Activated naive CD4-positive, alpha-beta T cell treated with Interleukin-2 at 50 U/mL for 16 hours (primary cell): ENCODE measurements around the gene CRISPLD2.
A peak's percentile ranks its signal among the peaks of the same experiment; 100 is the strongest.

Source experiments
- DNase-seq: peaks from one replicate; pipeline ENCODE4 v3.0.0-alpha.2; 2020

CRISPLD2 gene

DNA sequence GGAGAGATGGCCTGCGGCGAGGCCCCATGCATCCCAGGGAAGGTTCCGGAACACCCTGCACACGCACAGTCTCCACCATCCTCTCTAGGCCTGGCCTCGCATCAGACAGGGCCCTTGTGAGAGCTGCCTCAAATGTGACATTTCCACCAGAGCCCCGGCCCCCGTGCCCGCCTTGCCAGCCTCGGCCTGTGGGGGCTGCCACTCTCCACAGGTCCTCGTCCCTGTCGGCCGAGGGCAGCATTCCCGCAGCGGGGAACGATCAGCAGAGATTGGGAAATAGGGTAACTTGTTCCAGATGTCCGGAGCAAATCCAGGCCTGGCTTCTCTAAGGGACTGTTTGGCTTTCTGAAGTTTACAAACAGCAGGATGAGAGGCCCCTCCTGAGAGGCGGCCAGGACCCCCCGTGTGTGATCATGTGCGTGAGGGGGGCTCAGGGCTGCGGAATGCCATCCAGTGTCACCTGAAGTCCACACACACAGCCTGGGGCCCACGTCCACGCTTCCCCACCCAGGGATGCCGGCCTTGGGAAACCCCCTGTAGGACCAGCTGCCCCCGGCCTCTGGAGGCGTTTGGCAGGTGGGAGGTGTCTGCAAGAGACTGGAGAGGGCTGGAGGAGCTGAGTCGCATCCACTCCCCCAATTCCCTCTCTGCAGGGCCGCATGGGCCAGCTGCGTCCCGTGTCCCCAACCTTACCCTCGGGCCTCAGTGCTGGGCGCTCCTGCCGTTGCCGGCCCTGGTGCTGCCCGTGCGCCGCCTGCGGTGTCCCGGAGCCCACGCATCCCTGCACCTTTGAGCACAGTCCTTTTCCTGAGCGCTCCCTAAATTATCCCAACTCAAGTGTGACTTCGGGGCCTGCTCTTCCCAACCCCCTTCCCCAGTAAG lies 121.1 kb downstream of the CRISPLD2 start:
- DNase-seq = no peak

DNA sequence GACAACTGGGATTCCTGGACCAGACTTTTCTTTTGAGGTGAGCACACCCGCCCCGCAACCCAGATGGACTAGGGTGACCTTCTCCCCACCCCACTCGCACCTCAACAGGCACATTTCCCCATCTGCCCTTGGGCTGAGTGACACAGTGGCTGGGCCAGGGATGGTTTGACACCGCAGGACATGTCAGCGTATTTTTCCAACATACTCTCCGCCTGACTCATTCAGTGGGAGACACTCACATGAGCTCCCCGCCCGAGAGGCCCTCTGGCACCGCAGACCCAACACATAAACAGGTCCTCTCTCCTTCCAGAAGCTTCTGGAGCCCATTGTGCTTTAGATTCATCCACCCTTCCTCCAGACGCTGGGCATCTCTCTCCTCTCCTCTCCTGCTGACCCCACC lies 122.1 kb downstream of the CRISPLD2 start:
- DNase-seq = no peak

DNA sequence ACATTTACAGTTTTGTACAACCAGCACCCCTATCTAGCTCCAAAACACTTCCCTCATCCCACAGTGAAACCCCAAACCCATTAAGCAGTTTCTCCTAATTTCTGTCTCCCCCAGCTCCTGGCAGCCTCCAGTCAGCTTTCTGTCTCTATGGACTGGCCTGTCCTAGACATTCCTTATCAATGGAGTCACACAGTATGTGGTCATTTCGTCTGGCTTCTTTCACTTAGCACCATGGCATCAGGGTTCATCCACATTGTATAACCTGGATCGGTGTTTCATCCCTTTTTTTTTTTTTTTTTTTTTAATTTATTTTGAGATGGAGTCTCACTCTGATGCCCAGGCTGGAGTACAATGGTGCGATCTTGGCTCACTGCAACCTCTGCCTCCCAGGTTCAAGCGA lies 123.0 kb downstream of the CRISPLD2 start:
- no peak for DNase-seq

DNA sequence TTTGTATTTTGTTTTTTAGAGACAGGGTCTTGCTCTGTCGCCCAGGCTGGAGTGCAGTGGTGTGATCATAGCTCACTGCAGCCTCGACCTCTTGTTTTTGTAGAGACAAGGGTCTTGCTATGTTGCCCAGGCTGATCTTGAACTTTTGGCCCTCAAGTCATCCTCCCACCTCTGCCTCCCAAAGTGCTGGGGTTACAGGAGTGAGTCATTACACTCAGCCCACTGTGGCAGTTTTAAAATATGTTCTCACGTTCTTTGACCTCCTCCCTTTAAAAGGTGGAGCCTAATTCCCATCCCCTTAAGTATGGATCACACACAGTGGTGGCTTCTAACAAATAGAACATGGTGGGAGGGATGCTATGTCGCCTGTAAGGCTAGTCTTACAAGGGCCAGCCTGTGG lies 123.8 kb downstream of the CRISPLD2 start:
- no peak for DNase-seq

DNA sequence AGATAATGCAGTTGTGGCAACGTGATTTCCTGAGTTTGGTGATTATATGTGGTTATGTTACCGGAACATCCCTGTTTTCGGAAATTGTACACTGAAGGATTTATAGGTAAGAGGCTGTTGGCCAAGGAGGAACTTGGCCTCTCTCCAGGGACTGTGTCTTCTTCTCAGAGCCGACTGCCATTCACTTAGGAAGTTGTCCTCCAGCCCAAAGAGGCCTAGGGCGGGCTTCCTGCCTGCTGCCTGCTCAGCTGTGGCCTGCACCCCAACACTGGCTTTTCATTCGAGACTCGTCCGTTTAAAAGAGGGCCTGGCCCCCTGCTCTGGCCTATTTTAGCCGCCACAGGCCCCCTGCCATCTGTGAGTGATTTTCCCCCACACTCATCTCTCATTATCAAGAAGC lies 127.2 kb downstream of the CRISPLD2 start:
- DNase-seq = no peak

DNA sequence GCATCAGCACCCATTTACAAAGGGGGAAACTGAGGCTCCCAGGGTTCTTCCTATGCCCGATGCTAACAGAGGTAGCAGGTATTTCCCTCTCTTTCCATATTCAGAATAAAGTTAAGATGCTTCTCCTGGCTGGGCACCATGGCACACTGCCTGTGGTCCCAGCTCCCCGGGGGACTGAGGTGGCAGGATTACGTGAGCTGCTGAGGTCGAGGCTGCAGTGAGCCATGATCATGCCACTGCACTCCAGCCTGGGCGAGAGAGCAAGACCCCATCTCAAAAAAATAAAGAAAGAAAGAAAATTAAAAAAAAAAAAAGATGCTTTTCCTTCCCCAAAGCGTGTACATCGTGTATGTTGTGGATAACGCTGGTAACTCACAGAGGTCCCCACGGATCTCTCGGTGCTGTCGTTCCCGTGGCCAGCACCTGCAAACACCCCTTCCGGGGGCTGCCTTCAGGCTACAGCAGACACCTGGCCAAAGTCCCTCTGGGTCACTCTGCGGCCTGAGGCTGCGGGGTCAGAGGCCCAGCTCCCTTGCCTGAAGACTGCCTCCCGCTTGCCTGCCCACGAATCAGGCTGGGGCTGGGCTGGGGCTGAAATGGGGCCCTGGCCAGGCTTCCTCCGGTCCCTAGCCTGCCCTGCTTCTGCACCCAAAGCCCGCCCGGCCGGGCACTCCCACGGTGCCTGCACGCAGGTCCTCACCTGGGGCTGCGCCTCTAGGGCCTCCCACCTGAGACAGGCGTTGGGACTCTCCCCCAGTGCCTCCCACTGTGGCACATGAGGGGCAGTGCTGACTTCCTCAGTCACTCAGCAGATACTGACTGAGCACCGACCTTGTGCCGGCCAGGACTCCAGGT lies 128.4 kb downstream of the CRISPLD2 start:
- no peak for DNase-seq

DNA sequence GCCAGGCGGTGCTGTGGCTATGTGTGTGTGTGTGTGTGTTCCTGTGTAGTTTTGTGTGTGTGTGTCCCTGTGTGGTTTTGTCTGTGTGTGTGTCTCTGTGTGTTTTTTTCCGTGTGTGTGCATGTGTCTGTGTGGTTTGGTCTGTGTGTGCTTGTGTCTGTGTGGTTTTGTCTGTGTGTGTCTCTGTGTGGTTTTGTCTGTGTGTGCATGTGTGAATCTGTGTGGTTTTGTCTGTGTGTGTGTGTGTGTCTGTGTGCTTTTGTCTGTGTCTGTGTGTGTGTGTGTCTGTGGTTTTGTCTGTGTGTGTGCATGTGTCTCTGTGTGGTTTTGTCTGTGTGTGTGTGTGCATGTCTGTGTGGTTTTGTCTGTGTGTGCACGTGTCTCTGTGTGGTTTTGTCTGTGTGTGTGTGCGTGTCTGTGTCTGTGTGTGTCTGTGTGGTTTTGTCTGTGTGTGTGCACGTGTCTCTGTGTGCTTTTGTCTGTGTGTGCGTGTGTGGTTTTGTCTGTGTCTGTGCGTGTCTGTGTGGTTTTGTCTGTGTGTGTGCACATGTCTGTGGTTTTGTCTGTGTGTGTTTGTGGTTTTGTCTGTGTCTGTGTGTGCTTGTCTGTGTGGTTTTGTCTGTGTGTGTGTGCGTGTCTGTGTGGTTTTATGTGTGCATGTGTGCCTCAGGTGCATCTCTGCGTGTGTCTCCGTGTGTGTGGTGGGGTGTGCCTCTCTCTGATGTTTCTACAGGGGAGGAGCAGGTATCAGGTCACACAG lies 129.2 kb downstream of the CRISPLD2 start:
- DNase-seq = no peak

DNA sequence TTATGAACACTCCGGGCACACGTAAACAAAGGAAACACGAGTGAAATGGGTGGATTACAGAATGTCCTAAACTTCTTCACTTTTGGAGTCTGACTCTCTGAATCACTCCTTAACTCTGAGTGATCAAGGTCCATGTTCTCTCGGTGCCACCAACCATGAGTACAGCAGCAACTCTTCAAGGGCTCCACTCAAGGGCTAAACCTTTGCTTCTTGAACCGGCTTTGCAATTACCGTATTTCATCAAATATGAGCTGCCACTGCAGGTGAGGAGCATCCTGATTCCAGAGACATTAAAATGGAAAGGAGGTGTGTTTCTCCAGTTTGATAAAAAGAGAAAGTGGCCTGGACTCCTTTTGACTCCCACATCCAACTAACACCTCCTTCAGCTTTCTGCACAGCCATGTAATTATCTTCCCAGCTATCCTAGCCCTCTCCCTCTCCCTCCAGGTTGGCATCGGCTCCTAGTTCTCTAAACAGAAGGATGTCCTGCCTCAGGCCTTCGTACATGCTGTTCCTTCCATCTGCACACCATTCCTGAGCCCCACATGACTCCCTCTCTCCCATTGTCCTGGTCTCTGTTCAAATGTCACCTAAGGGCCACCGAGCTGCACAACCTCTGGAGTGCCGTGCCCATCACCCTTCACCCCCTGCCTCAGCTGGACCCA lies 130.1 kb downstream of the CRISPLD2 start:
- no peak for DNase-seq

DNA sequence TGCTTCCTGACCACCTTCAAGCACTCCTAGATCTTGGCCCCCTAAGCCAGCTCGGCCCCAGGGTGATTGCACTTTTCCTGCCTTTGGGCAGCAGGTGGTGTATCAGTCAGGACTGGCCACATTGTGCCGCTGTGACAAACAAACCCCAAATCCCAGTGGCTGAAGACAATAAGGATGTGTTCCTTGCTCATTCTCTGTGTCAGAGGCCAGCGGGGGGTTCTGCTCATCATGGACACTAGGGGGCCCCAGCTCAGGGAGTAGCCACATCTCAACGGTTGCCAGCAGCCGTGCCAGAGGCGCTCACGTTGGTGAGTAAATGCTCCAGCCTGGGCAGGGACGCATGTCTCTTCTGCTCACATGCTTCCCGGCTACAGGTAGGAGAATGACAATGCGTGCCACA lies 131.1 kb downstream of the CRISPLD2 start:
- peak; percentile 41 for DNase-seq

DNA sequence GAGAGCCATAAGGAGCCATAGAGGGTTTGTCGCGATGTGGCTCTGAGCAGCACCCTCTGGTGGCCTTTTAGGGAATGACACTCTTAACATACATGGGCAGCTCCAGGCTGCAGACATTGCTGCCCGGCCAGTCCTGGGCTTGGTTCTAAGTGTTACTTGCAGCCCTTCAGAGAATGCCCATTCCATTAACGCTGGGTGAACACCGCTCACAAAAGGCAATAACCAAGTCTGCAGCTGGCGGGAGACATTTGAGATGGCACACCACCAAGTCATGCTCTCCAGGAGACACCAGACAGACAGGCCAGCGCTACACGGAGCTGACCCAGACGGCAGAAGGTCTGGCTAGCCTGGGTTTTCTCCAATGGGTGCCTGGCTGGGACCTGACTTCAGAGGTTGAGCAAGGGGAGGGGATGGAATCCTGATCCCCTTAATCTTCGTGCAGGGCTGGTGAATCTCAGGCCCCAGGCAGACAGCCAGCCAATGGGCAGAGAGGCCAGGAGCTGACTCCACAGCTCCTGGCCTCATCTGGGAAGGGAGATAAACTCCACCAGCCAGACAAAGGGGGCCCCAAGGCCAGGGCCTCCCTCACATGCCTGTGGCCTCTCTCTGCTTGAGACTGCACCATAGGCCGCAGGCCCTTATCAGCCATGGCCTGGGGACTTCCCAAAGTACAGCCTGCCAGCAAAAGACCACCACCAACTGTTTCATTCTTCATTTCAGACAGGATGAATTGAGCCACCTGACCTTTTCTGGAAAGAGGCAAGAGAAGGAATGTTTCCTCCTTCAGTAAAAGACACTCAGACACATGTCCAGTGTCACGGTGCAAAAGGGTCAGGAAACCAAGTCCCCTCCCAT lies 132.8 kb downstream of the CRISPLD2 start:
- DNase-seq = peak; percentile 68

DNA sequence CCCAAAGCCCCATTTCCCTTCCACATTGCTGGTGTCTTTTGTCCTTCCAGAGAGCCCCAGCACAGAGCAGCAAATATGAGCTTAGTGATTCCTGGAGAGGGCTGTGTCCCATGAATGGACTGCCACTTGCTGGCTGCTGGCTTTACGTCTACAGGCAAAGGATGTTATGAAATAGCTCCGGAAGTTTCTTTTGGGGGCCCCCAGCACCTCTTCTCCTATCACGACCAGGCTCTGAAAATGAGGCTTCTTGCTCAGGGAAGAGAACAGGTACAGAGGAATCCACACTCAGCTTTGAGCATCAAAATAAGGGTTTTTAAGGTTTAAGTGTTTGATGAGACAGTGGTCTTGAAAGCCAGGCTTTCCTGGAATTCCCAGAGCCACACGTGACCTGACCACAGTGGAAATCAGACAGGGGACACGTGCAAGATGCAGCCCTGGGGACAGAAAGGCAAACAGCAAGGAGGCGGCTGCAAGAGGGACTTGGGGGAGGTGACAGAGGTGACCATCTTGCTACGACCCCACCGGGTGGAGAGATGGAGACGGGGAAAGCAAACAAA lies 133.5 kb downstream of the CRISPLD2 start:
- no peak for DNase-seq

DNA sequence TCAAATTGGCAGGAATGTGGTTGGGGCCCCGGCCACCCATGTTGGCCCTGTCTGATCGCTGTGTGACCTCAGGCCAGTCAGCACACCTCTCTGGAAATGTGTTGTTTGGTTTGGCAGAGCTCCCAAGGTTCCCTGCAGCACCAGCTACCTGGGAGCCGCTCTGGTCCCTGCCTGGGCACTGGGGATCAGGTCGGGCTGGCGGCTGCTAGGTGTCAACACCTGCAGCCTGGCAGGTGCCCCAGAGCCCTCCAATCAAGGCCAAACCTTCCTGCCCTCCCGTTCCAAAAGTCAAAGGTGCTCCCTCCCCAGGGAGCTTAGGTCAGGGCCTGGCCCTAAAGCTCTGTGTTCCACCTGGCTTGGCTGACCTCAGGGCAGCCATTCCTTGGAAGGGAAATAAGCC lies 135.6 kb downstream of the CRISPLD2 start:
- no peak for DNase-seq

DNA sequence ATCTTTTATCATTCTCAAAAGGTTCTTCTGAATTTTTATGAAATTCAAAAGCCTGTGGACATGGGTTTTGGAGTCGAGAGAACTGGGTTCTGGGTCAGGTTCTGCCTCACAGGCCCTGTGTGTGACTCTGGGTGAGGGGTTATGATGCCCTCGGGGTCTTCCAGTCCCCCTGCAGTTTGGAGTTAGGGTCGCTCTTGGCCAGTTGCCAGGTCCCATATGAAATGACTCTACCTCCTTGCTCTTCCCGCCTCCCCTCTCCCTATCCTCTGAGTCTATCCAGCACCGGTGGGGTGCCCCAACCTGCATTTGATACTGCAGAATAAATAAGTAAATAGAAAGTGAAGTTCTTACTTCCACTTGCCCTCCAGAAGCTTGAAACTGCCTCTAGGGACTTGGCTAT lies 137.4 kb downstream of the CRISPLD2 start:
- no peak for DNase-seq

DNA sequence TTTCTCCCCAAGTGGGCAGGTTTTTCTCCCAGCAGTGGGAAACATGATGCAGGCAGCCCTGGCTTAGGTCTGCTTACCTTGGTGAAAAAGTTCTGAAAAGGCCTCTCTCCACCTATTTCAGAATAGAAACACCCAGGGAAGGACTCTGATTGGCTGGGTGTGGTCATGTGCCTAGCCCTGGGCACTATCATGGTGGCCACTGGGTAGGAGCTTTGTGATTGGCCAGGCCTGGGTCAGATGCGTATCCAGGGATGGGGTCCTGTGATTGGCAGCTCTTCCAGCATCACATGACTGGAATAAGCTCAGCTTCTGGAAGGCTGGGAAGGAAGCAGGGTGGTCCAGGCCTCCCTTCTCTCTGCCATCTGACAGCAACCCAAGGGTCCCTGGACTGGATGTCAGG lies 138.0 kb downstream of the CRISPLD2 start:
- no peak for DNase-seq
